ENCODE results near the gene PLA2G2A. TPM values are rescaled to one million over a fixed set of nuclear protein-coding genes. Genes with fewer than 3 reads are reported as not detected.

Gene PLA2G2A
- total RNA-seq, 2 donors from 2014 or later = 185 to 1,320 TPM

- H3K27ac ChIP-seq = no peak overlapping the region
- no peak for TF ChIP-seq CTCF (IDR thresholded peaks at IDR 0.05)
- no peak for DNase-seq (ENCODE audit: low spot score)
- no peaks in the 10 kb centered on the region for H3K36me3 ChIP-seq
- no peak overlapping the region for H3K4me3 ChIP-seq
- no peaks in the 10 kb centered on the region for H3K9me3 ChIP-seq
- no peaks in the 10 kb centered on the region for H3K4me1 ChIP-seq
- H3K27me3 ChIP-seq = no peaks in the 10 kb centered on the region
These were observed 33.1 kb downstream of the PLA2G2A start for GRCh38 chr1:19946331-19946751.

- Histone ChIP-seq H3K4me1 (no peaks in the 10 kb centered on the region), H3K4me3 (no peak overlapping the region), H3K9me3 (no peaks in the 10 kb centered on the region), H3K27ac (no peak overlapping the region), H3K27me3 (no peaks in the 10 kb centered on the region), H3K36me3 (no peaks in the 10 kb centered on the region)
- TF ChIP-seq CTCF (IDR thresholded peaks at IDR 0.05) = no peak
- DNase-seq (ENCODE audit: low spot score) = no peak
These were observed 33.5 kb downstream of the PLA2G2A start for GRCh38 chr1:19945914-19946313.

DNA sequence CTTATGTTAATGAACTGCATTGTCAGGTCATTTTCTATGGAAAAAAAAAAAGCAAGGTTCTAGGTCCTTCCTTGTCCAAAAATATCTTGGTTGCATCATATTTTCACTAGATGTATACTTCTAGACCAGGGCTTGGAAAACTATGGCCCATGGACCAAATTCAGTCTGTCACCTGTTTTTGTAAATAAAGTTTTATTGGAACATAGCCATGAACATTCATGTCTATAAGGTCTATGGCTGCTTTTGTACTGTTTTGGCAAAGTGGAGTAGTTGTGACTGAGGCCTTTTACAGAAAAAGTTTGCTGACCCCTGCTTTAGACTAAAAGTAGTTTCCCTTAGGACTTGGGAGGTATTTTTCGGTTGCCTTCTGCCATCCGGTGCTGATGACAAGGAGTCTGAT, 36.8 kb downstream of the PLA2G2A start:
- no peak for DNase-seq (ENCODE audit: low spot score)
- Histone ChIP-seq H3K4me3 (no peak overlapping the region), H3K27ac (no peak overlapping the region), H3K27me3 (no peaks in the 10 kb centered on the region), H3K36me3 (no peaks in the 10 kb centered on the region), H3K4me1 (no peaks in the 10 kb centered on the region), H3K9me3 (no peaks in the 10 kb centered on the region)
- no peak for TF ChIP-seq CTCF (IDR thresholded peaks at IDR 0.05)

DNA sequence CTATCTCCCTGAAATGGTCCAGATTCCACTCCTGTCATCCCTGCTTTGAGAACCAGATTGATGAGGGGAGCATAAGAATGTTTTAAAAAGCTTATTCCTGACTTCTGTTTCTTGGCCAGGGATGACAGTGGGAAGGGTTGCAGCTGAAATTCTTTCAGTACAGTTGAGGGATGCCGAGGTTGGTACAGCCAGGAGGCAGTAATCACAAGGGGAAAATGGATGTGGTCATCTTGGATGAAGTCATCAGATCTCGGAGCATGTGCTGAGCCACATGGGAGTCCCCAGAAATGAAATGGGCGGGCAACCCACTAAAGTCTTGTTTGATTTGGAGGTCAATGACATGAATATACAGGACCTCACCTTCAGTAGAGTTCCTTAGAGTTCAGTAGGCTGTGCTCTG, 37.3 kb downstream of the PLA2G2A start:
- DNase-seq (ENCODE audit: low spot score) = no peak
- no peak overlapping the region for H3K4me3 ChIP-seq
- no peak overlapping the region for H3K27ac ChIP-seq
- no peaks in the 10 kb centered on the region for H3K9me3 ChIP-seq
- TF ChIP-seq CTCF (IDR thresholded peaks at IDR 0.05) = no peak
- H3K36me3 ChIP-seq = no peaks in the 10 kb centered on the region
- H3K27me3 ChIP-seq = no peaks in the 10 kb centered on the region
- no peaks in the 10 kb centered on the region for H3K4me1 ChIP-seq

DNA sequence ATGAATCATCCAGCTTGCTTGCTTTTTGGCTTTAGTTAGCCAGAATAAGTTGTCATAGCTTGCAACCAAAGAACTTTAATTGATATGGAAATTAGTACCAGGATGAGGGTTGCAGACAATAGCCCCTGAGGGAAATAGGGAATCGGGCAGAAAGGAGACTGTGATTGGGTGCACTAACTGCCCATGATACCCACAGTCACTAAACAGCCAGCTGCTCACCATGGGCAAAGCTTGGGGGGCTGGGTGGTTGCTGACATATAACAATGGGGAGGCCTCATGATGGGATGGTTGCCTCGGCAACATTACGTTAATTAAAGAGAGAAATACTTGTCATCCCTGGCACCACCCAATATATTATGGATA, 38.2 kb downstream of the PLA2G2A start:
- no peaks in the 10 kb centered on the region for H3K9me3 ChIP-seq
- no peak for TF ChIP-seq CTCF (IDR thresholded peaks at IDR 0.05)
- H3K27ac ChIP-seq = no peak overlapping the region
- no peaks in the 10 kb centered on the region for H3K4me1 ChIP-seq
- no peaks in the 10 kb centered on the region for H3K27me3 ChIP-seq
- no peak overlapping the region for H3K4me3 ChIP-seq
- no peak for DNase-seq (ENCODE audit: low spot score)
- H3K36me3 ChIP-seq = no peaks in the 10 kb centered on the region

GRCh38 chr1:19940486-19941205, 38.8 kb downstream of the PLA2G2A start:
- Histone ChIP-seq H3K27ac (no peak overlapping the region), H3K36me3 (no peaks in the 10 kb centered on the region), H3K4me3 (no peak overlapping the region), H3K9me3 (no peaks in the 10 kb centered on the region), H3K4me1 (no peaks in the 10 kb centered on the region), H3K27me3 (no peaks in the 10 kb centered on the region)
- no peak for TF ChIP-seq CTCF (IDR thresholded peaks at IDR 0.05)
- no peak for DNase-seq (ENCODE audit: low spot score)
